GM23338 (cell line): ENCODE results near the gene KLC4. TPM values are rescaled to one million over a fixed set of nuclear protein-coding genes. Genes with fewer than 3 reads are reported as not detected.

ENCODE experiments used
- ATAC-seq: fragments of 200-7000 bp; cut with Tn5 transposase; 3 replicates; pipeline ENCODE4 v1.9.1; 2020
- DNase-seq: peaks from one replicate; pipeline ENCODE4 v3.0.0-alpha.2; 2015; ENCODE audit warnings: low spot score
- H2AFZ ChIP-seq: fragments of 200-600 bp; sonication (generic); 2 replicates; pipeline ENCODE4 v1.8.0; 2016; ENCODE audit warnings: antibody characterized with exemption, mild to moderate bottlenecking, moderate library complexity
- H3F3A ChIP-seq: fragments of 200-600 bp; sonication (generic); replicated peaks from 2 replicates; pipeline ENCODE4 v1.8.0; 2017; ENCODE audit warnings: antibody characterized with exemption, mixed run types, low read depth
- H3K27ac ChIP-seq: fragments of 200-600 bp; sonication (generic); 2 replicates; pipeline ENCODE4 v1.6.1; 2016; ENCODE audit warnings: low read depth
- H3K27me3 ChIP-seq: fragments of 200-600 bp; sonication (generic); 2 replicates; pipeline ENCODE4 v1.8.0; 2016; ENCODE audit warnings: mild to moderate bottlenecking, mixed run types, moderate library complexity; ENCODE audit not compliant: insufficient read depth
- H3K36me3 ChIP-seq: fragments of 200-600 bp; sonication (generic); 2 replicates; pipeline ENCODE4 v1.8.0; 2016; ENCODE audit warnings: mild to moderate bottlenecking; ENCODE audit not compliant: insufficient read depth
- H3K4me1 ChIP-seq: fragments of 200-600 bp; sonication (generic); 2 replicates; pipeline ENCODE4 v1.8.0; 2016; ENCODE audit warnings: mild to moderate bottlenecking, moderate library complexity; ENCODE audit not compliant: insufficient read depth
- H3K4me2 ChIP-seq: fragments of 200-600 bp; sonication (generic); 2 replicates; pipeline ENCODE4 v1.7.1; 2017; ENCODE audit warnings: mixed run types
- H3K4me3 ChIP-seq: fragments of 200-600 bp; sonication (generic); 2 replicates; pipeline ENCODE4 v1.6.1; 2016; ENCODE audit warnings: mixed run types
- H3K79me2 ChIP-seq: fragments of 200-600 bp; sonication (generic); replicated peaks from 2 replicates; pipeline ENCODE4 v1.8.0; 2017; ENCODE audit warnings: mild to moderate bottlenecking; ENCODE audit not compliant: insufficient read depth
- H3K9me2 ChIP-seq: fragments of 200-600 bp; sonication (generic); 2 replicates; pipeline ENCODE4 v1.8.0; 2017; ENCODE audit not compliant: insufficient read depth
- H4K20me1 ChIP-seq: fragments of 200-600 bp; sonication (generic); replicated peaks from 2 replicates; pipeline ENCODE4 v1.8.0; 2017; ENCODE audit warnings: mild to moderate bottlenecking; ENCODE audit not compliant: insufficient read depth
- H3K27ac Mint-ChIP-seq: 2 replicates; pipeline ENCODE4 v1.8.0; 2020; ENCODE audit warnings: inconsistent platforms, mild to moderate bottlenecking, moderate library complexity, mixed read lengths
- H3K27me3 Mint-ChIP-seq: 3 replicates; pipeline ENCODE4 v1.8.0; 2022; ENCODE audit warnings: low read depth, mild to moderate bottlenecking, moderate library complexity, mixed read lengths, inconsistent platforms; ENCODE audit not compliant: insufficient read depth, poor library complexity
- H3K36me3 Mint-ChIP-seq: 3 replicates; pipeline ENCODE4 v1.8.0; 2021; ENCODE audit warnings: low read depth, mild to moderate bottlenecking, inconsistent platforms, moderate library complexity, mixed read lengths
- H3K4me1 Mint-ChIP-seq: 3 replicates; pipeline ENCODE4 v1.8.0; 2020; ENCODE audit warnings: mild to moderate bottlenecking, inconsistent platforms, mixed read lengths
- H3K4me3 Mint-ChIP-seq: 3 replicates; pipeline ENCODE4 v1.8.0; 2021; ENCODE audit warnings: moderate library complexity, mild to moderate bottlenecking, inconsistent platforms, mixed read lengths
- H3K9me3 Mint-ChIP-seq: 3 replicates; pipeline ENCODE4 v1.8.0; 2020; ENCODE audit warnings: moderate library complexity, mild to moderate bottlenecking, inconsistent platforms, mixed read lengths
- CREB1 ChIP-seq: fragments of 250-450 bp; sonication (Bioruptor Pico); IDR thresholded peaks from 2 replicates; pipeline ENCODE4 v1.5.0; 2020; ENCODE audit warnings: low read depth, mild to moderate bottlenecking, moderate library complexity
- CTCF ChIP-seq, 2 experiments: fragments of 200-600 bp in 1 of 2; sonication (generic) in 1 of 2; conservative IDR thresholded peaks; 2 replicates each; pipeline versions ENCODE4 v1.5.1 to v1.6.1; 2016 to 2017; ENCODE audit warnings: antibody characterized with exemption in 2 of 2, low read depth in 2 of 2, mild to moderate bottlenecking in 2 of 2, moderate library complexity in 1 of 2
- ETS1 ChIP-seq: IDR thresholded peaks from 2 replicates; pipeline ENCODE4 v1.6.1; 2016; ENCODE audit warnings: antibody characterized with exemption
- EZH2 ChIP-seq: fragments of 200-600 bp; sonication (generic); IDR thresholded peaks from one replicate; pipeline ENCODE4 v1.8.0; 2017; ENCODE audit warnings: antibody characterized with exemption, mild to moderate bottlenecking, low read depth; ENCODE audit not compliant: unreplicated experiment
- EZH2phosphoT487 ChIP-seq: fragments of 200-600 bp; sonication (generic); IDR thresholded peaks from one replicate; pipeline ENCODE4 v1.8.1; 2018; ENCODE audit warnings: antibody characterized with exemption; ENCODE audit not compliant: unreplicated experiment
- JUNB ChIP-seq: IDR thresholded peaks from one replicate; pipeline ENCODE4 v1.6.1; 2016; ENCODE audit warnings: antibody characterized with exemption; ENCODE audit not compliant: unreplicated experiment
- NANOG ChIP-seq: IDR thresholded peaks from 2 replicates; pipeline ENCODE4 v1.6.1; 2016; ENCODE audit warnings: antibody characterized with exemption, borderline replicate concordance
- POLR2AphosphoS5 ChIP-seq: IDR thresholded peaks from 2 replicates; pipeline ENCODE4 v1.6.1; 2016; ENCODE audit warnings: antibody characterized with exemption, low read depth
- REST ChIP-seq: IDR thresholded peaks from one replicate; pipeline ENCODE4 v1.6.1; 2018; ENCODE audit warnings: antibody characterized with exemption; ENCODE audit not compliant: unreplicated experiment
- STAT1 ChIP-seq: IDR thresholded peaks from one replicate; pipeline ENCODE4 v1.6.1; 2016; ENCODE audit warnings: antibody characterized with exemption; ENCODE audit not compliant: unreplicated experiment
- ZNF114 ChIP-seq: fragments of 250-450 bp; sonication (Bioruptor Pico); IDR thresholded peaks from 2 replicates; pipeline ENCODE4 v1.5.0; 2020; ENCODE audit warnings: mild to moderate bottlenecking, moderate library complexity
- ZNF331 ChIP-seq: fragments of 250-450 bp; sonication (Bioruptor Pico); IDR thresholded peaks from 2 replicates; pipeline ENCODE4 v1.5.0; 2020; ENCODE audit warnings: low read depth, mild to moderate bottlenecking, moderate library complexity
- ZNF462 ChIP-seq: fragments of 250-450 bp; sonication (Bioruptor Pico); IDR thresholded peaks from 2 replicates; pipeline ENCODE4 v1.5.0; 2020; ENCODE audit warnings: mild to moderate bottlenecking, moderate library complexity
- polyA plus RNA-seq: library from polyadenylated mRNA; unstranded; fragments of >200 nt; fragmentation: Nextera tagmentation; extraction: Ambion mirVana; gene quantifications from 2 replicates; pipeline ENCODE4 v1.2.1, GENCODE V29; 2016
- total RNA-seq: library from RNA; depleted of rRNA; stranded (reverse); fragments of >200 nt; shearing (Covaris generic); gene quantifications from 2 replicates; pipeline ENCODE4 v1.2.3, GENCODE V29; 2014

The KLC4 gene
- total and polyA plus RNA-seq, 2 experiments from 2014 or later = 14.9 to 17.4 TPM

- no peak overlapping the region for H3K27ac ChIP-seq
- H3K9me2 ChIP-seq = no peaks in the 10 kb centered on the region
- no peaks in the 10 kb centered on the region for H4K20me1 ChIP-seq
- H3K36me3 ChIP-seq = no peaks in the 10 kb centered on the region
- Mint-ChIP-seq H3K27ac (no peak overlapping the region), H3K4me3 (no peak overlapping the region), H3K36me3 (peaks cover 46% of the 10 kb centered on the region), H3K9me3 (no peaks in the 10 kb centered on the region), H3K4me1 (no peaks in the 10 kb centered on the region), H3K27me3 (peaks cover 8% of the 10 kb centered on the region)
- H2AFZ ChIP-seq = no peak overlapping the region
- H3K27me3 ChIP-seq = no peaks in the 10 kb centered on the region
- no peak overlapping the region for H3K4me2 ChIP-seq
- no peak for DNase-seq
- no peak overlapping the region for H3K4me3 ChIP-seq
- H3F3A ChIP-seq = no peaks in the 10 kb centered on the region
- TF ChIP-seq EZH2phosphoT487 (no peak), CTCF (conservative IDR thresholded peaks at IDR 0.05; ENCODE audit: low read depth in 2 of 2) (no peak), JUNB (no peak), NANOG (no peak), REST (no peak), ZNF114 (CRISPR knock-in tag) (no peak), EZH2 (no peak), ZNF331 (CRISPR knock-in tag) (no peak), STAT1 (no peak), CREB1 (CRISPR knock-in tag) (no peak), ETS1 (no peak), ZNF462 (CRISPR knock-in tag) (no peak), POLR2AphosphoS5 (no peak)
- no peak for ATAC-seq
- no peaks in the 10 kb centered on the region for H3K4me1 ChIP-seq
- H3K79me2 ChIP-seq = no peaks in the 10 kb centered on the region
Measured at GRCh38 chr6:43040542-43041257, 18.7 kb upstream of the KLC4 start.
